Measurements from ENCODE around the gene KLB. TPM values are rescaled to one million over a fixed set of nuclear protein-coding genes. Genes with fewer than 3 reads are reported as not detected.
A peak's percentile ranks its signal among the peaks of the same experiment; 100 is the strongest.
"Not testable (repeated sequence)": the region's sequence is repeated elsewhere in the genome, so short reads cannot be mapped to it uniquely, and the experiment has no call there.

KLB gene
- not detected in 2 replicates for polyA plus RNA-seq
- polyA minus RNA-seq: not detected in 2 replicates

GRCh38 chr4:39406763-39407583, at the start of gene KLB:
Gene KLB (plus strand): TSS chr4:39406930. CDS start chr4:39406950, 20 bp downstream.
- H3K9ac ChIP-seq (ENCODE audit: low read length): no peak within 1 kb of the TSS
- TF ChIP-seq POLR2AphosphoS5 (IDR thresholded peaks at IDR 0.05): peak; percentile 20
- no peak for TF ChIP-seq TAF1 (IDR thresholded peaks at IDR 0.05; ENCODE audit: low read depth)
- TF ChIP-seq EP300 (conservative IDR thresholded peaks at IDR 0.05; ENCODE audit: poor library complexity, severe bottlenecking): peak; percentile 19
- no peak for TF ChIP-seq REST (IDR thresholded peaks at IDR 0.05; ENCODE audit: borderline replicate concordance)
- no peak within 1 kb of the TSS for H2AFZ ChIP-seq (ENCODE audit: low read depth, low read length)
- H3K9me3 ChIP-seq (ENCODE audit: low read length): no peaks in the 10 kb centered on the region
- H3K27ac ChIP-seq (ENCODE audit: low read length): no peak within 1 kb of the TSS
- no peaks in the 10 kb centered on the region for H3K79me2 ChIP-seq (replicated peaks; ENCODE audit: insufficient read depth, low read length)
- H3K27me3 ChIP-seq (ENCODE audit: insufficient read depth, low read depth, low read length): no peaks in the 10 kb centered on the region
- no peaks in the 10 kb centered on the region for H3K9me2 ChIP-seq (ENCODE audit: insufficient read depth, low read length)
- H3K36me3 ChIP-seq (ENCODE audit: insufficient read depth, low read length): no peaks in the 10 kb centered on the region
- H4K20me1 ChIP-seq (ENCODE audit: insufficient read depth): no peaks in the 10 kb centered on the region
- H3F3A ChIP-seq (ENCODE audit: insufficient read depth, low read length, poor library complexity, severe bottlenecking): no peaks in the 10 kb centered on the region
- H3K4me2 ChIP-seq (ENCODE audit: low read length): peak within 1 kb of the TSS; percentile 19
- H3K4me3 ChIP-seq (ENCODE audit: low read length): no peak within 1 kb of the TSS

GRCh38 chr4:39357002-39357401, 49.7 kb upstream of the KLB start:
- Histone ChIP-seq H3K27ac (ENCODE audit: low read length) (no peak overlapping the region), H3K27me3 (ENCODE audit: insufficient read depth, low read depth, low read length) (no peaks in the 10 kb centered on the region), H4K20me1 (ENCODE audit: insufficient read depth) (no peaks in the 10 kb centered on the region), H3K9ac (ENCODE audit: low read length) (no peak overlapping the region), H3K36me3 (ENCODE audit: insufficient read depth, low read length) (no peaks in the 10 kb centered on the region), H3K79me2 (replicated peaks; ENCODE audit: insufficient read depth, low read length) (peaks cover 30% of the 10 kb centered on the region), H3K4me3 (ENCODE audit: low read length) (no peak overlapping the region), H3K4me2 (ENCODE audit: low read length) (no peak overlapping the region), H3F3A (ENCODE audit: insufficient read depth, low read length, poor library complexity, severe bottlenecking) (no peaks in the 10 kb centered on the region), H2AFZ (ENCODE audit: low read depth, low read length) (no peak overlapping the region), H3K9me3 (ENCODE audit: low read length) (no peaks in the 10 kb centered on the region), H3K9me2 (ENCODE audit: insufficient read depth, low read length) (no peaks in the 10 kb centered on the region)
- no peak for TF ChIP-seq TAF1 (IDR thresholded peaks at IDR 0.05; ENCODE audit: low read depth)
- no peak for TF ChIP-seq EP300 (conservative IDR thresholded peaks at IDR 0.05; ENCODE audit: poor library complexity, severe bottlenecking)
- no peak for TF ChIP-seq SMC3 (conservative IDR thresholded peaks at IDR 0.05; ENCODE audit: poor library complexity)
- TF ChIP-seq RAD21 (conservative IDR thresholded peaks at IDR 0.05): no peak
- no peak for TF ChIP-seq EZH2 (IDR thresholded peaks at IDR 0.05; ENCODE audit: borderline replicate concordance, insufficient read depth, low read length, poor library complexity, severe bottlenecking)
- no peak for TF ChIP-seq REST (IDR thresholded peaks at IDR 0.05; ENCODE audit: borderline replicate concordance)
- TF ChIP-seq MXI1 (conservative IDR thresholded peaks at IDR 0.05; ENCODE audit: poor library complexity, severe bottlenecking): no peak
- no peak for TF ChIP-seq POLR2AphosphoS5 (IDR thresholded peaks at IDR 0.05)
- TF ChIP-seq CTCF (IDR thresholded peaks at IDR 0.05; ENCODE audit: poor library complexity, severe bottlenecking): no peak

GRCh38 chr4:39360611-39361010, 46.1 kb upstream of the KLB start:
- H2AFZ ChIP-seq (ENCODE audit: low read depth, low read length); H3F3A ChIP-seq (ENCODE audit: insufficient read depth, low read length, poor library complexity, severe bottlenecking); H3K36me3 ChIP-seq (ENCODE audit: insufficient read depth, low read length); H3K27me3 ChIP-seq (ENCODE audit: insufficient read depth, low read depth, low read length); H3K4me3 ChIP-seq (ENCODE audit: low read length); H3K9me2 ChIP-seq (ENCODE audit: insufficient read depth, low read length); H3K4me2 ChIP-seq (ENCODE audit: low read length); H3K9me3 ChIP-seq (ENCODE audit: low read length); H3K27ac ChIP-seq (ENCODE audit: low read length); H3K9ac ChIP-seq (ENCODE audit: low read length); H4K20me1 ChIP-seq (ENCODE audit: insufficient read depth): not testable (repeated sequence)
- peaks cover 49% of the 10 kb centered on the region for H3K79me2 ChIP-seq (replicated peaks; ENCODE audit: insufficient read depth, low read length)
